ENCODE data around the gene ZNF675.
"Not testable (repeated sequence)": the region's sequence is repeated elsewhere in the genome, so short reads cannot be mapped to it uniquely, and the experiment has no call there.

The ZNF675 gene

GRCh38 chr19:23686621-23687423 is at the start of gene ZNF675:
TSS of gene ZNF675 (minus strand) at chr19:23687212. CDS start at chr19:23687033, 179 bp downstream.
- in situ Hi-C loops (cut with HindIII; ENCODE audit: low pct_unique_long_range_greater_than_20kb, low sequenced_read_pairs): no loop called here
- TF ChIP-seq JUND (IDR thresholded peaks at IDR 0.05; ENCODE audit: low read depth): no peak
- DNase-seq (ENCODE audit: low read depth in 1 of 2, low spot score in 1 of 2): peak; percentile 51 to 93

- in situ Hi-C loops (cut with HindIII; ENCODE audit: low pct_unique_long_range_greater_than_20kb, low sequenced_read_pairs); DNase-seq (ENCODE audit: low read depth in 1 of 2, low spot score in 1 of 2): not testable (repeated sequence)
These were observed 43.9 kb upstream of the ZNF675 start for GRCh38 chr19:23730729-23731465.

GRCh38 chr19:23724161-23724560 is 37.1 kb upstream of the ZNF675 start:
- DNase-seq (ENCODE audit: low read depth in 1 of 2, low spot score in 1 of 2); in situ Hi-C loops (cut with HindIII; ENCODE audit: low pct_unique_long_range_greater_than_20kb, low sequenced_read_pairs): not testable (repeated sequence)

GRCh38 chr19:23718802-23719201 is 31.8 kb upstream of the ZNF675 start:
- in situ Hi-C loops (cut with HindIII; ENCODE audit: low pct_unique_long_range_greater_than_20kb, low sequenced_read_pairs): no loop called here
- no peak for DNase-seq (ENCODE audit: low read depth in 1 of 2, low spot score in 1 of 2)
- TF ChIP-seq JUND (IDR thresholded peaks at IDR 0.05; ENCODE audit: low read depth): no peak

GRCh38 chr19:23716792-23717191 is 29.8 kb upstream of the ZNF675 start:
- DNase-seq (ENCODE audit: low read depth in 1 of 2, low spot score in 1 of 2): no peak
- in situ Hi-C loops (cut with HindIII; ENCODE audit: low pct_unique_long_range_greater_than_20kb, low sequenced_read_pairs): no loop called here
- no peak for TF ChIP-seq JUND (IDR thresholded peaks at IDR 0.05; ENCODE audit: low read depth)

- no peak for TF ChIP-seq JUND (IDR thresholded peaks at IDR 0.05; ENCODE audit: low read depth)
- no peak for DNase-seq (ENCODE audit: low read depth in 1 of 2, low spot score in 1 of 2)
- in situ Hi-C loops (cut with HindIII; ENCODE audit: low pct_unique_long_range_greater_than_20kb, low sequenced_read_pairs): no loop called here
These were observed 22.3 kb upstream of the ZNF675 start for GRCh38 chr19:23709347-23709746.

GRCh38 chr19:23706657-23707056 is 19.6 kb upstream of the ZNF675 start:
- TF ChIP-seq JUND (IDR thresholded peaks at IDR 0.05; ENCODE audit: low read depth): no peak
- in situ Hi-C loops (cut with HindIII; ENCODE audit: low pct_unique_long_range_greater_than_20kb, low sequenced_read_pairs): no loop called here
- DNase-seq (ENCODE audit: low read depth in 1 of 2, low spot score in 1 of 2): no peak

- no peak for TF ChIP-seq JUND (IDR thresholded peaks at IDR 0.05; ENCODE audit: low read depth)
- in situ Hi-C loops (cut with HindIII; ENCODE audit: low pct_unique_long_range_greater_than_20kb, low sequenced_read_pairs): no loop called here
- DNase-seq (ENCODE audit: low read depth in 1 of 2, low spot score in 1 of 2): peak; percentile 1 to 64
These were observed 12.5 kb upstream of the ZNF675 start for GRCh38 chr19:23699521-23699860.

- TF ChIP-seq JUND (IDR thresholded peaks at IDR 0.05; ENCODE audit: low read depth): no peak
- in situ Hi-C loops (cut with HindIII; ENCODE audit: low pct_unique_long_range_greater_than_20kb, low sequenced_read_pairs): no loop called here
- DNase-seq (ENCODE audit: low read depth in 1 of 2, low spot score in 1 of 2): peak in 1 of 2 experiments; percentile 77
These were observed 11.9 kb upstream of the ZNF675 start for GRCh38 chr19:23698711-23699520.

- DNase-seq (ENCODE audit: low read depth in 1 of 2, low spot score in 1 of 2); in situ Hi-C loops (cut with HindIII; ENCODE audit: low pct_unique_long_range_greater_than_20kb, low sequenced_read_pairs): not testable (repeated sequence)
These were observed 5.9 kb upstream of the ZNF675 start for GRCh38 chr19:23692937-23693336.

GRCh38 chr19:23673132-23673531 is 13.9 kb downstream of the ZNF675 start:
- no peak for TF ChIP-seq JUND (IDR thresholded peaks at IDR 0.05; ENCODE audit: low read depth)
- in situ Hi-C loops (cut with HindIII; ENCODE audit: low pct_unique_long_range_greater_than_20kb, low sequenced_read_pairs): no loop called here
- DNase-seq (ENCODE audit: low read depth in 1 of 2, low spot score in 1 of 2): no peak

GRCh38 chr19:23668606-23669005 is 18.4 kb downstream of the ZNF675 start:
- in situ Hi-C loops (cut with HindIII; ENCODE audit: low pct_unique_long_range_greater_than_20kb, low sequenced_read_pairs); DNase-seq (ENCODE audit: low read depth in 1 of 2, low spot score in 1 of 2): not testable (repeated sequence)

All from T47D (cell line).